ENCODE data around the gene GRIK4. TPM values are rescaled to one million over a fixed set of nuclear protein-coding genes. Genes with fewer than 3 reads are reported as not detected.

The GRIK4 gene
- total and polyA plus RNA-seq, 9 of the 15 experiments (the other 6 are each of a cell fraction or from before 2014, with no cell fraction given): not detected

DNA sequence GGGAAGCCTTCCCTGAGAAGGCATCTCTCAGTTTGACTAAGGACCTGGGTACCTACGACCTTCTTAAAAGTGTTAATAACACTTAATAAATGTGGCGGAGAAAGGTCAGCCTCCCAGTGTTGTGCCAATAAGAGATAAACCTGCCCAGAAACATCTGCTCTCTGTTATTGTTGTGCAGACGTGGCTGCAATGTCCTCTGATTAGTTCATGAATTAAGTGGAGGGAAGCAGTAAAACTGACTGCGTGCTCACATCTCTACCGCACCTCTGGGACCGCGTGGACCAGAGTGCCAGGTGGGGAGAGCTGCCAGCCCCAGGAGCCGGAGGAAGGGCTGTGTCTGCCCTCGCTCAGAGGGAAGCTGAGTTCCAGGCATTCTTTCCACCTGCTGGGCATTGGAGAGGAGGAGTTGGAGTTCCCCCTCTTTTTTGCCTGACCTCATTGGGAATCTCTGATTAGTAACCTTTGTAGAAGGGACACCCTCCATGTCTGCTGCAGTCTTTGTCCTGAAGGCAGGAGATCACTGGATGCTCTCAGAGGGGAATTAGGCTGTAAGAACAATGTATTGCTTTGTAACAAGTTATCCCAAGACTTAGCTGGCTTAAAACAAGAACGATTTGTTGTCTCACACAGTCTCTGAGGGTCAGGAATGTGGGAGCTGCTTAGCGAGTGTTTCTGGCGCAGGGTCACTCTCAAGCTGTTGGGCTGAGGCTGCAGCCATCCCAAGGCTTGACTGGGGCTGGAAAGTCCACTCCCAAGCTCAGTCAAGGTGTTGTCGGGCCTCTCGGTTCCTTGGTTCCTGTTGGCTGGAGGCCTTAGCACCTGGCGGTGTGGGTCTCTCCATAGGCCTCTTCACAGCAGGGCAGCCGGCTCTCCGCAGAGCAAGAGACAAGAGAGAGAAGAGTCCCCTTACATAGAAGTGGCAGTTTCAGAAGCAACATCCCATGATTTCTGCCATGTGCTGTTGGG lies 264.7 kb downstream of the GRIK4 start:
- intact Hi-C loops (cut with micrococcal nuclease): no loop called here
- no peaks in the 10 kb centered on the region for H4K20me1 ChIP-seq (replicated peaks; ENCODE audit: control insufficient read depth, insufficient read depth, low read length)
- peaks cover 6 to 41% of the 10 kb centered on the region in 2 experiments; a peak in 4 of 5 replicates for H3K27me3 ChIP-seq (ENCODE audit: control insufficient read depth in 2 of 2, insufficient read depth in 2 of 2, low read length in 2 of 2)
- POLR2A ChIA-PET: interaction anchor here (0.7 to 0.9 kb wide), 2 partner anchors 10 to 27 kb away, joined by 3 to 4 read pairs; no protein-coding TSS in a partner anchor
- H3K4me2 ChIP-seq (ENCODE audit: insufficient read depth, low read length): no peak overlapping the region
- CTCF ChIA-PET (ENCODE audit: low intra/inter-chr PET ratio): no interaction called here
- no TSS peak for BruUV-seq (replicated peaks)
- H3K9me3 ChIP-seq (replicated peaks; ENCODE audit: control insufficient read depth, insufficient read depth, low read depth, low read length): no peaks in the 10 kb centered on the region
- H3K4me1 ChIP-seq (replicated peaks in 1 of 2; ENCODE audit: control insufficient read depth in 2 of 2, insufficient read depth in 2 of 2, low read length in 2 of 2): peaks cover 0 to 3% of the 10 kb centered on the region in 2 experiments; a peak in 2 of 5 replicates
- H3K4me3 ChIP-seq: no peak overlapping the region
- in situ Hi-C loops (cut with MboI): no loop called here
- H3K9me1 ChIP-seq (ENCODE audit: control insufficient read depth, insufficient read depth, low read length): no peaks in the 10 kb centered on the region
- no peak for TF ChIP-seq ZNF165 (CRISPR knock-in tag; IDR thresholded peaks at IDR 0.05; ENCODE audit: borderline replicate concordance)
- no peak for TF ChIP-seq BRD4 (IDR thresholded peaks at IDR 0.05)
- no peak for TF ChIP-seq SMARCA5 (IDR thresholded peaks at IDR 0.05)
- no peak for TF ChIP-seq NFATC3 (IDR thresholded peaks at IDR 0.05)
- no peak for TF ChIP-seq NR2F6 (CRISPR knock-in tag; IDR thresholded peaks at IDR 0.05)
- TF ChIP-seq, protein P1, sequence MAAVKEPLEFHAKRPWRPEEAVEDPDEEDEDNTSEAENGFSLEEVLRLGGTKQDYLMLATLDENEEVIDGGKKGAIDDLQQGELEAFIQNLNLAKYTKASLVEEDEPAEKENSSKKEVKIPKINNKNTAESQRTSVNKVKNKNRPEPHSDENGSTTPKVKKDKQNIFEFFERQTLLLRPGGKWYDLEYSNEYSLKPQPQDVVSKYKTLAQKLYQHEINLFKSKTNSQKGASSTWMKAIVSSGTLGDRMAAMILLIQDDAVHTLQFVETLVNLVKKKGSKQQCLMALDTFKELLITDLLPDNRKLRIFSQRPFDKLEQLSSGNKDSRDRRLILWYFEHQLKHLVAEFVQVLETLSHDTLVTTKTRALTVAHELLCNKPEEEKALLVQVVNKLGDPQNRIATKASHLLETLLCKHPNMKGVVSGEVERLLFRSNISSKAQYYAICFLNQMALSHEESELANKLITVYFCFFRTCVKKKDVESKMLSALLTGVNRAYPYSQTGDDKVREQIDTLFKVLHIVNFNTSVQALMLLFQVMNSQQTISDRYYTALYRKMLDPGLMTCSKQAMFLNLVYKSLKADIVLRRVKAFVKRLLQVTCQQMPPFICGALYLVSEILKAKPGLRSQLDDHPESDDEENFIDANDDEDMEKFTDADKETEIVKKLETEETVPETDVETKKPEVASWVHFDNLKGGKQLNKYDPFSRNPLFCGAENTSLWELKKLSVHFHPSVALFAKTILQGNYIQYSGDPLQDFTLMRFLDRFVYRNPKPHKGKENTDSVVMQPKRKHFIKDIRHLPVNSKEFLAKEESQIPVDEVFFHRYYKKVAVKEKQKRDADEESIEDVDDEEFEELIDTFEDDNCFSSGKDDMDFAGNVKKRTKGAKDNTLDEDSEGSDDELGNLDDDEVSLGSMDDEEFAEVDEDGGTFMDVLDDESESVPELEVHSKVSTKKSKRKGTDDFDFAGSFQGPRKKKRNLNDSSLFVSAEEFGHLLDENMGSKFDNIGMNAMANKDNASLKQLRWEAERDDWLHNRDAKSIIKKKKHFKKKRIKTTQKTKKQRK (IDR thresholded peaks at IDR 0.05; ENCODE audit: borderline replicate concordance, low read depth, low read length): no peak
- TF ChIP-seq, protein P2, sequence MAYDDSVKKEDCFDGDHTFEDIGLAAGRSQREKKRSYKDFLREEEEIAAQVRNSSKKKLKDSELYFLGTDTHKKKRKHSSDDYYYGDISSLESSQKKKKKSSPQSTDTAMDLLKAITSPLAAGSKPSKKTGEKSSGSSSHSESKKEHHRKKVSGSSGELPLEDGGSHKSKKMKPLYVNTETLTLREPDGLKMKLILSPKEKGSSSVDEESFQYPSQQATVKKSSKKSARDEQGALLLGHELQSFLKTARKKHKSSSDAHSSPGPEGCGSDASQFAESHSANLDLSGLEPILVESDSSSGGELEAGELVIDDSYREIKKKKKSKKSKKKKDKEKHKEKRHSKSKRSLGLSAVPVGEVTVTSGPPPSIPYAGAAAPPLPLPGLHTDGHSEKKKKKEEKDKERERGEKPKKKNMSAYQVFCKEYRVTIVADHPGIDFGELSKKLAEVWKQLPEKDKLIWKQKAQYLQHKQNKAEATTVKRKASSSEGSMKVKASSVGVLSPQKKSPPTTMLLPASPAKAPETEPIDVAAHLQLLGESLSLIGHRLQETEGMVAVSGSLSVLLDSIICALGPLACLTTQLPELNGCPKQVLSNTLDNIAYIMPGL (CRISPR knock-in tag; IDR thresholded peaks at IDR 0.05): no peak
- TF ChIP-seq LEF1 (IDR thresholded peaks at IDR 0.05): no peak
- TF ChIP-seq, protein P3, sequence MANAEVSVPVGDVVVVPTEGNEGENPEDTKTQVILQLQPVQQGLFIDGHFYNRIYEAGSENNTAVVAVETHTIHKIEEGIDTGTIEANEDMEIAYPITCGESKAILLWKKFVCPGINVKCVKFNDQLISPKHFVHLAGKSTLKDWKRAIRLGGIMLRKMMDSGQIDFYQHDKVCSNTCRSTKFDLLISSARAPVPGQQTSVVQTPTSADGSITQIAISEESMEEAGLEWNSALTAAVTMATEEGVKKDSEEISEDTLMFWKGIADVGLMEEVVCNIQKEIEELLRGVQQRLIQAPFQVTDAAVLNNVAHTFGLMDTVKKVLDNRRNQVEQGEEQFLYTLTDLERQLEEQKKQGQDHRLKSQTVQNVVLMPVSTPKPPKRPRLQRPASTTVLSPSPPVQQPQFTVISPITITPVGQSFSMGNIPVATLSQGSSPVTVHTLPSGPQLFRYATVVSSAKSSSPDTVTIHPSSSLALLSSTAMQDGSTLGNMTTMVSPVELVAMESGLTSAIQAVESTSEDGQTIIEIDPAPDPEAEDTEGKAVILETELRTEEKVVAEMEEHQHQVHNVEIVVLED (CRISPR knock-in tag; IDR thresholded peaks at IDR 0.05): no peak
- no peak for TF ChIP-seq ZNF644 (tag; IDR thresholded peaks at IDR 0.05; ENCODE audit: low read depth)
- TF ChIP-seq ELF4 (CRISPR knock-in tag; IDR thresholded peaks at IDR 0.05): no peak
- TF ChIP-seq ATF3 (IDR thresholded peaks at IDR 0.05): no peak
- TF ChIP-seq ATF3 (CRISPR knock-in tag; conservative IDR thresholded peaks at IDR 0.05): no peak
- no peak for TF ChIP-seq SMAD1 (IDR thresholded peaks at IDR 0.05; ENCODE audit: low read depth, low read length, partially characterized antibody)
- H3K27ac ChIP-seq (ENCODE audit: extremely low read depth, low read depth, low read length): no peak overlapping the region
- under 1% methylated on average over 17 of the region's 17 CpGs for WGBS (ENCODE audit: insufficient coverage, low coverage, missing lambda C conversion rate)
- ATAC-seq (no peak), DNase-seq (ENCODE audit: extremely low read depth in 1 of 4, low spot score in 3 of 4) (no peak), FAIRE-seq (no peak)
- H2AFZ ChIP-seq (ENCODE audit: low read depth, low read length): no peak overlapping the region
- no peaks in the 10 kb centered on the region for H3K79me2 ChIP-seq (ENCODE audit: control insufficient read depth, insufficient read depth, low read length)
- no peak overlapping the region for H3K9ac ChIP-seq (ENCODE audit: insufficient read depth in 1 of 2, low read depth in 2 of 2, low read length in 2 of 2)
- no peaks in the 10 kb centered on the region for H3K36me3 ChIP-seq (ENCODE audit: control insufficient read depth, insufficient read depth, low read length)

Data from K562 (cell line).